Suppressor macrophage treated with lipopolysaccharide for 1 hour (primary cell): Measurements from ENCODE around the gene TACC2.

ENCODE experiments used
- DNase-seq, 3 donors: peaks; one replicate each; pipeline ENCODE4 v3.0.0-alpha.2; 2020 to 2022

TACC2 gene

DNA sequence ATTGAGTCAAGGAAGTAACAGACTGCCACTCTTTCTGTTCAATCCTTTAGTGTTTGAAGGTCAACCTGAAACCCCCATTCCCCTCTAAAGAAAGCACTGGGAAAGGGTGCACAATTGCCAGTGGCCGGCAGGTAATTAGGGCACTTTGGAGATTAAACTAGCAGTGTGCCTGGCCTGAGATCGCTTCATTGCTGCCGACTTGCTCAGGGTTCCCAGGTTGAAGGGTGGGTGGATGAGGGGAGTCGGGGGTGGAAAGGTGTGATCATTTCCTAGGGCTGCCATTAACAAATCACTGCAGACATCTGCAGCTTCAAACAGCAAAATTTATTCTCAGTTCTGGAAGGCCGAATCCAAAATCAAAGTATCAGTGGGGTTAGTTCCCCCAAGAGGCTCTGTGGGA, 265.9 kb downstream of the TACC2 start:
- no peak for DNase-seq

DNA sequence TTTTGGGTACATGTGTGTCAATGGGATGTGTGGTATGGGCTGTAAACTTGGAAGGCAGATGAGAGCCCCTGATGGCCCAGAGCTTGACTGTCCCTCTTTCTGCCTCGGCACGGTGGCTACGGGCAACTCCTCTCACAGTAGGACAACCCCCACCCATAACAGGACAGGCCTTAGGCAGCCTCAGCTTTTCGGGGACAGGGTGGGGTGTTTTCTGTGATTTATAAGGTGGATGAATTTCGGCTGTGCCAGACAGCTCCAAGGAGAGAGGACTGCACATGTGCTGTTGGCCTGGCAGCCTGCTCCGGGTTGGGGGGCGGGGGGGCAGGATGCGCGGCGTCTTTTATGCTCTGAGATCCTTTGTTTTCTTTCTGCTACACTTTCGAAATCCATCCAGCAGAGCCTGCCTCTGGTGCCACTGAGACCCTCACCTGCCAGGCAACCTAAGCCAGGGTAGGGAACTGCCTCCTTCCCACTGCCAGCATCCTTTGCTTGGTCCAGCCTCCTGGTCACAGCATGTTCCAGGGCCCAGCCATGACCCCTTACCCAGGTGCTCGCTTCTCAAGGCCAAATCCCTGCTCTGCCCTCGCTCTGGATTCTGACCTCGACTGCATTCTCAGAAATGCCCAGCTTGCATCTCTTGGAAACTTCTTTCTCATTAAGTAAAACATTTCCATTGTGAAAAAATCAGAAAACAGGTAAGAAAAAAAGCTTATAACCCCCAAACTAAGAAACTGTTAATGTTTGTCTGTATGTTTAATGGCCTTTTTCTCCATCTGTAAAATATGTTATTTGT, 266.7 kb downstream of the TACC2 start:
- no peak for DNase-seq

DNA sequence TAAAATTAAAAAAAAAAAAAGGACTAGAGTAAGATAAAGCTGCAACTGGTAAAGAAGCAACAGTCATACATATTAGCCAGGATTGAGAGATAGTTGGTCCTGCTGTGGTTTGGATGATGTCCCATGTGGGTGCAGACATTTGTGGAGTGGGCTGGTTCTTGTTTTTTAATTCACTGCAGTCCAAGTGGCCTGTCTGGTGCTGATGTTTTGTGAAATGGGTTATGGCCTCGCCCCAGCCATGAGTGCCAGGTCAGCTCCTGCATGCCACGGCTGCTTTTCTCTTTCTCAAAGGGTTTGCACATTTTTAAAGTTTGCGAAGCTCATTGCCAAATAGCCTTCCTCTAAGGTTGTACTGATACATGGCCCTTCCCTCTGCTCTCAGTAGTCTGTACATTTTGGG, 268.1 kb downstream of the TACC2 start:
- no peak for DNase-seq

DNA sequence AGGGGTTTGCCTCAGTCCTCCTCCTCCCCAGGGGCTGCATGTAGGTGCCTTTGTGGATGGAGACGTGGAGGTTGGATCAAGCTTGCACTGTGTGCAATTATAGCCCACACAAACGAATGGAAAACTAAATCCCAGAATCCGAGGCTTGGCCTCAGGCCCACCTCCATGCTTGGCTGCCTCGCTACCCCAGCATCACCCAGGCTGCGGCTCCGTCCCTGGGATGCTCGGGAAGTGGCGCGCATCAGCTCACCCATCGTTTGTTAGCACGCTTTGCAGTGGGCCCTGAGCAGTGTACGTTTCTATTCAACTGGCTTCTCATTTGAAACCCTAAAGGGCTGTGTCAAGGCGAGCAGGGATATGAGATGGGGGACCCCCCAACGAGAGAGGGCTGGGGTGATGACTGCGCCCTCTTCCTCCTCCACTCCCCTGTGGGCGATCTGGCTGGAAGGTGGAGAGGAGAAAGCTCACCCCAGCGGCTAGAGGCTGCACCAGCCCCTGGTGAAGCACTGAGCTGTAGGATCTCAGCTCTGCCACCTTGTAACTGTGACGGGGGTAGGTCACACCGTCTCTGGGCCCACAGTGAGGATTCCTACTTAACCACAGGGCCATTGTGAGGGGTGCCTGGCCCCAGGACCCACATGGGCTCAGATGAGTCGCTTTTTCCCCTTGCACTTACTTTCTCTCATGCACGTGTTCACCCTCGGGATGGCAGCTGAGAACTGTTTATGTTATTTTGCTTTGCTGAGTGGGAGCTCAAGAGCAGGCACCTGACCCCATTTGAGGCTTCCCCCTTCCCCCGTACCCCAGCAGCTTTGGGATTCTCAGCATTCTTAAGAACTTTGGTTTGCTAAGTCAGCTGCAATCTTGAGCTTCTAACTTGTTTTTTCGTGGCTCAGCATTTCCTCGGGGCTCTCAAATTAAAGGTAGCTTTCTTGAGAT, 269.4 kb downstream of the TACC2 start:
- no peak for DNase-seq

DNA sequence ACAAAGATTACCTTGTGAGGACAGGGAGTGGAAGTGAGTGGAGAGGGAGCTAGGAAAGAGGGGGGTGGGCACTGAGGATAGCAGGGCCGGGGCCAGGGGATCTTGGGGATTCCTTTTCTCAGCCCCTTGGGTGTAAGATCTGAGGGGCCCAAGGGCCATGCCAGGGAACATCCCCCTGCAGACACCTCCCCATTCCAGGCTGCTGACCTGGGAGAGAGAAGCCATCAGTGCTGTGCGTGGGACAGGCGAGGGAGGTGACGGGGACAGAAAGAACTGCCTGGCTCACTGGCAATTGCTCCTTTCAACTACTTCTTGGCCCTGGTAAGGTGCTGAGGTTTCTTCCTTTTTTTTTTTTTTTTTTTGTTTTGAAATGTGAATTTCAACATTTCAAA, 270.1 kb downstream of the TACC2 start:
- DNase-seq, result no peak

DNA sequence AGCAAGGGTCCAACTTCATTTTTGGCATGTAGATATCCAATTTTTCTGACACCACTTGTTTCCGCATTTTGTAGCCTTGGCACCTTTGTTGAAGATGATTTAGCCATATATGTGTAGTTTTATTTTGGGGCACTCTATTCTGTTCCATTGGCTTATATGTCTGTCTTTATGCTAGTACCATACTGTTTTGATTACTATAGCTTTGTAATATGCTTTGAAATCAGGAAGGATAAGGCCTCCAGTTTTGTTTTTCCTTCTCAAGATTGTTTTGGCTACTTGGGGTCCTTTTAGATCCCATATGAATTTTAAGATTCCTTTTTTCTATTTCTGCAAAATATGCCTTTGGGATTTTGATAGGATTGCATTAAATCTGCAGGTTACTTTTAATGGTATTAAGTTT, 272.6 kb downstream of the TACC2 start:
- no peak for DNase-seq

DNA sequence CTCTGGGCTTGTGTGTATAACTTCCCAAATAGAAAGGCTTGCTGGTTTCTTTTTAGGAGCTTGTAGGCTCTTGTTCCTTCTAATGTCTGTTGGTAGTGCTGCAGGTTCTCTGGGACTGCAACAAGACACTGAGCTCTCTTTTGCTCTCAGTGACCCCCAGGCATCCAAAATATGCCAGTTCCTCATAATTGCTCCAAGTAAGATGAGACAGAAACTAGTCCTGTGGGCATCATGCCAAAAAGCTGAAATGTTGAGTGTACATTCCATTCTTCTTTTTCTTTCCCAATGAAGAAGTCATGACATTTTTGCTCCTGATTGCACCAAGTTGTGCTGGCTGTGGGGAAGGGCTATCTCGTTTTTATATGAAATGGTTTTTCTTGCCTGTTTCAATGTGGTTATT, 275.0 kb downstream of the TACC2 start:
- DNase-seq, result no peak

DNA sequence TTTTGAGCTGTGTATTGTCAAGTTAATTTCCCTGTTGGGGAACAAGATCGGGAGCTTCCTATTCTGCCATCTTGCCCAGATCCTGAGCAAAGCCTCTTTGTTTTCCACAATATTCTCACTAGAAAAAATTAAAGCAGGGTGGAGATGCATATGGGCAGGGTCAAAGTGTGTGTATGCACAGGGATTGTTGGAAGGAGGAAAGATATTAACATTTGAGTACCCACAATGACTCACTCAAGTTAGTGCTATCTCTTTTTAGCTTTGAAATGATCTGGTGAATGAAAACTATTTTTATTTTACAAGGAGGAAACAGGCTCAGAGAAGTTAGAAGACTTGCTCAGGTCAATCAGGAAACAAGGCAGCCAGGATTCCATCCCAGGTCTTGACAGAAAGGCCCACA, 275.5 kb downstream of the TACC2 start:
- no peak for DNase-seq

DNA sequence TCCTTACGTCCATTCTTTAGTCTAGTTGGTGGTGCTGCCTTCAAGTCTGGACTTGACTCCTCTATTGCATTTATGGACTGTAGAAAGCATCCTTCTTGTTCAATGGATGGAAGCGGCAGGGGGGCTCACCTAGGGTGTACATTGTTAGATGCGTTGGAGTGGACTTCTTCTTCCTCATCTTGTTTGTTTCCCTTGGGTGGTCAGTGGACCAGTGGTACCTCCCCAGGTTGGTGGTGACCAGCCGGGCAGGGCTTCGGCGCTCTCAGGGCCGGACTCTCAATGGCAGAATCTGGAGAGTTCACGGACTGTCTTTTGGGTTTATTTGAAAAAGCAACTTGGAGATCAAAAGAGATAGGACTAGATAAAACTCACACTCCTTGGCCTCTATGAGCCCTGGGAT, 276.0 kb downstream of the TACC2 start:
- no peak for DNase-seq

DNA sequence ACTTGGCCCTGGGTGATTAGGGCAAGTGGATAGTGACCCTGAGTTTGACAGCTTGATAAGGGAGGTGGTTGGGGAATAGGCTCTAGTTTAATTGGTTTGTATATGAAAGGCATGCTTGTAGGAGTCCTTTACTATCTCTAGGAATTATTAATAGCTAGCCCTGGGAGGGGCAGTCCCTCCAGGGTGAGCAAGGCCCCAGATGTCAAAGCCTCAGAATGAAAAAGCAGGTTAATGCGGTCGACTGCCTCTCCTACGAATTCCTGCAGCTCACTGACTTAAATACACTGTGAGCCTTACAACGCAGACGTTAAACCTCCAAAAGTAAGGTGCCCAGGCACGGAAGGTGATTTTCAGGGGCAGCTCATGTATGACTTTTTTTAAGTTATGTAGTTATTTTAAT, 276.9 kb downstream of the TACC2 start:
- DNase-seq, result no peak

DNA sequence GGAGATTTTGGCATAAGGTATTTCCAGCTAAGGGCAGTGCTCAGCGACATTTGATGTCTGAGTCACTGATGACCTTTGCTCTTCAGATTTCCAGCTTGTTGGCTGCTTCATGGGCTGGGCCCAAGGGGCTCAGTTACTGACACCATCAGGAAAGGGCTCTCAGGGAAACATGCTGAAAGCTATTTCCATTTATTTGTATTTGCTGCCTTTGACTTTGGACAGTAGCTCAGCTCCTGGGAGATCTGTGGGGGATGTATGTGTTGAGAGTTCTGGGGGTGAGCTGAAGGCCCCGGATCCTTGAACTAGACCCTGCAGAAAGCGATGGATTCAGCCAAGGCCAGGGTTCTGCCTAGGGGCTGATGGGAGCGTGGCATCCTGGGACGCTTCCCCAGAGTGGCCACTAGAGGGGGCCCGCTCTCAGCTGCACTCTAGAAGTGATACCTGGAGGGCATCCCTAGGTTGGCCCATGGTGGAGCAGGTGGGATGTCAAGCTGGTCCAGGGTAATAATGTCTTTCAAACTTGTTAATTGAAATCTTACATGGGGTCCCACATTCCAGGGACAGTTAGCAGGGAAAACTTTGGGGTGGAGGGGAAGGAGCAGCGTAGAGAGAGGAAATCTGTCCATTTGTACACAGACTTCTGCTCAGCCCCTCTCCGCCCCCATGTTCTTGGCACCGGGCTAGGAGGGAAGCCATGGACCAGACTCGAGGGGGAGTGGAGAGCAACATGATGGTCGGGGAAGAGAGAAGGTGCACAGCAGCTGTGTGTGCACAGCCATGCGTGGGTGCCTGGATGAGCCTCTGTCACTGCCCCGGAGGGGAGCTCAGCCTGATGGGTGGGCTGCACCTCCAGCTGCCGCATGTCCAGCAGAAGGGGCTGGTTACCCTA, 279.1 kb downstream of the TACC2 start:
- peak; percentile 35 to 60 (median 48) for DNase-seq

DNA sequence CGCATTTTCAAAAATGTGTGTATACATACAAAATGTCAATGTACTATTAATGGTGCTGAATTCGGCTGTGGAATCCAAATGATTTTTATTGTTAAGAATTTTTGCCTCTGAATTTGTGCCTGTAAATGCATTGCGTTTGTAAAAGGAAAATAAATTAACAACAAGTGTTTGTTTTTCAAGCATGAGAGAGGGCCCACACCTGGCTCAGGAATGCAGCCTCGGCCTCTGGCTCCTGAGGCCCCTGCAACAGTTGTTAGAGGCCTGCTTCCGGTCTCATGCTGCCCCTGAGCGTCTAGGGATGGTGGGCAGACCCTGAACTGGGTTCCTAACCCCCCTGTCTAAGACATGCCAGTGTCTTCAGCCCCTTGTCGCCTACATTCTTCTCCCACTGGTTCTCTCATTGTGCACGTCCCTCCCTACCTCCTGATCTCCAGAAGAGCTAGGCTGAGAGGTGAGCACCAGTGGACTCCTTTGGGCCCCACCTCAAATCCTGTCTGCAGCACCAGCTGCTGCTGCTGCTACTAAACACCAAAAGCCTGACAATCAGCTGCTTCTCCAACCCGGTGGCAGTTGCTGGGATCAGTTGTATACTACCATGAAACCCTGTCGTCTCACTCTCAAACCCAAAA, 280.2 kb downstream of the TACC2 start:
- no peak for DNase-seq

DNA sequence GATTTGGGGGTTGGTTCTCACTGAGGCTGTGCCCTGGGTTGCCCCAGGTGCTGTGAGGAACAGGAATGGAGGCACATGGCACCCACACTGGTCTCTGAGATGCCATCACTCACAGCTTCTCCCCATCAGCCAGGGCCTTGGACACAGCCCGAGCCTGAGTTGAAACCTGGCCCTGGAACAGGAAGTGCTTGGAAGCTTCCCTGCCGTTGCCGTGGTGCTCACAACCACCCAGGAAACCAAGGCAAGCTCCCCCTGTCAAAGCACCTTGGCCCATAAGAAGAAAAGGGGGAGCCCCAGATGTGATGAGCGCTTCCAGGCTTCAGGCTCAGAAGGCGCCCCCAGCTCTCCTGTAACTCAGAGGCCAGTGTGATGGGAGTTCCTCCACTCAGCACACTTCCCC, 282.1 kb downstream of the TACC2 start, which contains the start of gene BTBD16:
Gene BTBD16 (plus strand): TSS at position 221 of the 400 bp plus-strand sequence. CDS start 3,786 bp downstream, outside the sequence.
- DNase-seq, result no peak

DNA sequence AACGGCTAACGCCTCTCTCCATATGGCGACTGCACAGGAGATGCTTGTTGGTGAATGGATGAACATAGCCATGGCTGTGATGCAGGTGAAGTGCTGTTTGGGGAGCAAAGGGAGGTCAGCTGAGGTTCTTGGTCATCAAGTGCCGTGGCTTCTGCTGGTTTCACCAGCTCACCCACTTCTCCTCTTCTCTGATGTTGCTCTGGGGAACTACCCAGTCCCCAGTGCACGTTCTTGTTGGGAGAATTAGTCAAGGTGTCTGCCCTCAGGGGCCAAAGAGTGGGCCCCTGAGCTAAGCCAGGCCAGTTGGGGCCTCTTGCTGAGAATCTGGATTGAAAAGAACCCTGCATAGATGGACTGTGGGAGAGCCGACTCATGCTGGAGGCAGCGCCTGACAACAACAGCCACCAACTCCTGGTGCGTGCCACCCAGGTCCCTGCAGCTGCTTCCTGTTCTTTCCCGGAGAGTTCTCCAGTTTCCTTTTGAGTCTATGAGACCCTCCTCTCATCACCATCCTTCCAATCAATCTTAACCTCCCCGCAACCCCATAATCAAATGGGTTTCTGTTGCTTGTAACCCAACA, 285.1 kb downstream of the TACC2 start:
- DNase-seq, result no peak

DNA sequence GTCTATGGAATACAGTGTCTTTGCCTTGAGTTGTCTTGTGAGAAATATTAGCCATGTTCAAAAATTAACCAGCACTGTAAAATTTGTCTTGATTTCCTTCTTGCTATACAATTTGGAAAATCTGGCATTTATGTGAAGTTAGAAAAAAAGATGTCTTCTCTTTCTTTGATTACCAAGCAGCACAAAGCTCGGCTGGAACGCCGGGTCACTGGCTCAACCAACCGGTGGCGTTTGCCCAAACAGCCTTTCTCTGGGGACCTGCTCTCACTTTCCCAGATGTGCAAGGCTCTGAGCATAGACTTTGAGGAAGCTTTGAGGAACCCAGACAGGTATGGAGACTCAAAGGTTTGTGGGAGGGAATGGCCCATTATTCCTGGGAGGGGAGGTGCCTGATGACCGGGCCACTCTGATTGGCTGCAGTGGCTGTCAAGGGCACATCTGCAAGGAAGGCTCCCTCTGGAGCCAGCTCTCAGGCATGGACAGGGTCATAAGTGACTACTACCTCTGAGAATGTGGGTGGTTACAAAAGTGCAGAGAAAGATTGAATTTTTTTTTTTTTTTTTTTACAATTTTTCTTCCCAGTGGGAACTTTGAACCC, 287.7 kb downstream of the TACC2 start:
- no peak for DNase-seq

DNA sequence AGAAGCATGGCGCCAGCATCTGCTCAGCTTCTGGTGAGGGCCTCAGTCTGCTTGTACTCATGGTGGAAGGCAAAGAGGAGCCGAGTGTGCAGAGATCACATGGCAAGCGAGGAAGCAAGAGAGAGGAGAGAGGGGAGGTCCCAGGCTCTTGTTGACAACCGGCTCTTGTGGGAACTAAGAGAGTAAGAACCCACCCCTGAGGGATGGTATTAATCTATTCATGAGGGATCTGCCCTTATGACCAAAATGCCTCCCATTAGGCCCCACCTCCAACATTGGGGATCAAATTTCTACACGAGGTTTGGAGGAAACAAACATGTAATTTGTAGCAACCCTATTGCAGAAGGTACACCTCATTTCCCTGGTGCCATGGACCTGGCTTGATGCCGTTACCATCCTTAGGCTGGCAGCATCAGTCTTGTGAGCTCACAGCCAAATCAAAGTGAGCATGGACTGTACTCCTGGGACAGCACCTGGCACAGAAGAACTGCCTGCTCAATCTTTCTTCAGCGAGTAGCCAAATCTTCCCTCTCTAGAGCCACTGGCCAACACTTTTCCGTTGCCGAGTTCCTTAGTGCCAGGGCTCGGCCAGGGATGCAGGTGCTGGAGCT, 288.7 kb downstream of the TACC2 start:
- DNase-seq, result no peak

DNA sequence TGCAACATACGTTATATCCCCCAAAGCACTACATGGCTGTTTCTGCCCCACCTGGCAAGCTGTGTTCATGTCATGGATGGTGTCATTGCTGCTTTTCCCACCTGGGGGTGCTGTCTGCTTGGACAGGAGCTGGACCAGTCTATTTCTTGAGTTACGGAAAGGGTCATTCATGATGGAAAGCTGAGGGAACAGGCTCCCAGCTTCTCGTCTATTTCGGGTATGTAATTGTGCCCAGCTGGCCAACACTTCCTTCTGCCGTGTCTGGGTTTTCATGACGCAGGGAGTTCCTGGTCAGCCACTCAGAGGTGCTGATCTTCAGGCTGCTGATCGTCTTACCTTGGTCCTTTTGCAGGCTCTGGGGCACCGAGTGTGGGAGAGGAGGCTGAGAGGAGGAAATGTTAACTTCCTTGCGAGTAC, 290.8 kb downstream of the TACC2 start:
- peak in 2 of 3 donors; percentile 14 to 20 for DNase-seq

DNA sequence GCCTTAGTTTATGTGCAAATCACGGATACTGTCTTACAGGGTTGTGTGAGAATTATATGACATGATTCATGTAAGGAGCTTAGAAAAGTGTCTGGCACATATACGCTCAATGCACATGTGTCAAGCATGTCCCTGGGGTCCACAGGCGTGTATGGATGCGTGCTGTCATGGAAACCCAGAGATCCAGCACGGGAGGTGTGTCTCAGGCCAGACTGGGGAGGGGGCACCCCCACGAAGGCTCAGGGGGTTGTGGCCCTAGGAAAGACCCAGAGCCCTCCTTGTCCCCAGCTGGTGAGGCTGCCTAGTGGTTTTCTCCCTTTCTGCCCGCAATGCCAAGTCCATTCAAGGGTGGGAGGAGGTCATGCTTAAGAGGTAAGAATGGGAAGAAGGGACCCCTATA, 291.2 kb downstream of the TACC2 start:
- DNase-seq, result no peak

DNA sequence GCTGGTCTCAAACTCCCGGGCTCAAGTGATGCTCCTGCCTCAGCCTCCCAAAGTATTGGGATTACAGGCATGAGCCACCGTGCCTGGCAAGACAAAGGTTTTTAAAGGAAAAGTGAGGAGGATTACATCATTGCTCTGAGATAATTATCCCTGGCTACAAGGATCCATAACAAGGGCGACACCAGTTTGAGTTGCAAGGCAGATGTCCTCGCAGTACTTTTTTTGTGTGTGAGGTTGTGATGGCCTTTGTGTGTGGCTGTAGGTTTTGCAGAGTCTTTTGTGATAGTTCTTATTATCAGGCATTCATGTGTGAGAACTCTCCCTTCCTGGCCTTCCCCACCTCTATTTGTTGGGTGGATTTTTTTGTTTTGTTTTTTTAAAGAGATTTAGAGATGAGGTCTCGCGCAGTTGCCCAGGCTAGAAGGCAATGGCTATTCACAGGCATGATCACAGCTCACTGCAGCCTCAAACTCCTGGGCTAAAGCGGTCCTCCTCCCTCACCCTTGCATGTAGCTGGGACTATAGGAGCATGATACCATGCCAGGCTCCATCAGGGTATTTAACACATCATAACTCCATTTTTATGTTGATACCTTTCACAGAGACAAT, 292.2 kb downstream of the TACC2 start:
- DNase-seq, result no peak

DNA sequence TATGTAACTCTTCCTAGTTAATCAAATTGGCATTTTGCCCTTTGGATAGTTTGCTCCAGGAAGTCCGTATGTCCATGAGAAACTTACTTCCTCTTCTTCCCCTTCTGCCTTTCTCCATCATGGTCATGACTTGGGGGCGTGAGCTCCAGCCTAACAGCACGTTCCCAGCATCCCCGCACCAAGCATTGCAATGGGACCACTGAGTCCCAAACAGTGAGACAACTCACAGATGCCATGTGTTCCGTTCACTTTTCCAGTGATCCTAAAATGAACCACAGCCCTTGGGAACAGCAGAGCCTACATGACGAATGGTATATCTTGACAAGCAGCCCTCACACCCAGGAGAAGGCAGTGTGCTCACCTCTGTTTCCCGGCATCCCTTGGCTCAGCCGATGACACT, 292.8 kb downstream of the TACC2 start:
- no peak for DNase-seq

DNA sequence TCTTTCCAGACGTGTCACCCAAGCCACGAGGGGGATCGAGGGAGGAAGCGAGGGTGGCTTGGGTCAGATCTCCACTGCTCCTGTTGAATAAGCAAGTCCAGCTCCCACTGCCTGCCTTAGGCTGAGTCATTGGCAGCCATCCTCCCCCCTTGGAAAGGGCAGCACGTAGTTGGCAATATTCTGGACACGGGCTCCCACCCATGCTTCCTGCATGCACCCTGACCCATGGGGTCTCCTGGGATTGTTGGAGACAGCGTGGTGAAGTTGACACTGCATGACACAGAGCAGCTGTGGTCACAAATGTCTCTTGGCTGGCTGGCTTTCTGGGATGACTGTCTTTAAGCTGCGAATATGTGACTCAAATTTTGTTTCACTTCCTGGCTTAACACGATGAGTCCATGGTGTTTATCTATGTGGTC, 293.3 kb downstream of the TACC2 start:
- DNase-seq, result no peak
